GM21447 (cell line): ENCODE measurements around the gene INTS3.
"Not testable (repeated sequence)": the region's sequence is repeated elsewhere in the genome, so short reads cannot be mapped to it uniquely, and the experiment has no call there.

ENCODE experiments used
- ATAC-seq: cut with Tn5 transposase; IDR thresholded peaks from one replicate; pipeline ENCODE4 v1.9.1; 2021; ENCODE audit not compliant: unreplicated experiment

Gene INTS3

DNA sequence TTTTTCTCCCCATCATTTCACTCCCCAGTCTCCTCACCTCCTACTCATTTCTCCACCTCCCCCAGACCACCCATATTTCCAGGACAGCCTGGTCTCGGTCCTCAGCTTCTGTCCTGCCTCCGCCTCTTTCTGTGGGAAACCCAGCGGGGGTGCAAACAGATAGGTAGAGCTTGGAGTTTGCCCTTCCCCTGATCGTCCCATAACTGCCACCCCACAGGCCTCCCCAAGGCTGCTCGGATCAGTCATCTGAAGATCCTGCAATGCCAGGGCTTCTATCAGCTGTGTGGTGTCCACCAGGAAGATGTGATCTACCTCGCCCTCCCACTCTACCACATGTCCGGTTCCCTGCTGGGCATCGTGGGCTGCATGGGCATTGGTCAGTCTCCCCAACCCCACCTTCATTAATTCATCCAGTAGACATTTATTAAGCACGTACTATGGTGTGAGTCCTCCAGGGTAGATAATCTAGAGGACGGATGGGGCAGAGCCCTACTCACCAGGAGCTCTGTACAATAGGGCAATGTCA lies 49.1 kb downstream of the INTS3 start:
- ATAC-seq, result no peak

DNA sequence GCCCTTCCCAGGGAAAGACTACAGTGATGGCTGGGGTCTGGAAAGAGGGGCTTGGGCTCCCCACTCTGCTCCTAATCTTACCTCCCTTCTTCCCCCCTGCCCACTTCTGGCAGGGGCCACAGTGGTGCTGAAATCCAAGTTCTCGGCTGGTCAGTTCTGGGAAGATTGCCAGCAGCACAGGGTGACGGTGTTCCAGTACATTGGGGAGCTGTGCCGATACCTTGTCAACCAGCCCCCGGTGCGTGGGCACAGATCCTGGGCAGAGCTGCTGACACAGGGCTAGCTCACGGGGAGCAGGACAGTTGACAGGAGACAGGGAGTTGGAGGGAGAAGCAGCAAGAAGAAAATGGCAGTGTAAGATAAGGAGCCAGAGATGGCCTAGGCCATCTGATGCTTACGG lies 49.8 kb downstream of the INTS3 start:
- ATAC-seq, result no peak

DNA sequence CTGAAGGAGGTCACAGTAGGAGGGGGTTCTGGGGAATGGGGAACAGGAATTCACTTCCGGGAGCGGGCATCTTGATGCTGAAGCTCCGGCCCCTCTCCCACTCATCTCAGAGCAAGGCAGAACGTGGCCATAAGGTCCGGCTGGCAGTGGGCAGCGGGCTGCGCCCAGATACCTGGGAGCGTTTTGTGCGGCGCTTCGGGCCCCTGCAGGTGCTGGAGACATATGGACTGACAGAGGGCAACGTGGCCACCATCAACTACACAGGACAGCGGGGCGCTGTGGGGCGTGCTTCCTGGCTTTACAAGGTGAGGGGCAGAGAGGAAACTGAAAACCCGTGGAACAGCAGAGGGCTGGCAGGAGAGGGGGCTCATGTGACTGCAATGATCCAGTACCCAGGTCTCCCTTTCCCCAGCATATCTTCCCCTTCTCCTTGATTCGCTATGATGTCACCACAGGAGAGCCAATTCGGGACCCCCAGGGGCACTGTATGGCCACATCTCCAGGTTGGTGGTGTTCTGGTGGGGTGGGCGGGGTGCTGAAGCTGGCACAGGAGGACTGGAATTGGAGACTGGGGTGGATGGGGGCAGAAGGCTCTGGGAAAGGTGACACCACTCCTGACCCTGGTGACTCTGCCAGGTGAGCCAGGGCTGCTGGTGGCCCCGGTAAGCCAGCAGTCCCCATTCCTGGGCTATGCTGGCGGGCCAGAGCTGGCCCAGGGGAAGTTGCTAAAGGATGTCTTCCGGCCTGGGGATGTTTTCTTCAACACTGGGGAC lies 50.4 kb downstream of the INTS3 start:
- ATAC-seq, result no peak

DNA sequence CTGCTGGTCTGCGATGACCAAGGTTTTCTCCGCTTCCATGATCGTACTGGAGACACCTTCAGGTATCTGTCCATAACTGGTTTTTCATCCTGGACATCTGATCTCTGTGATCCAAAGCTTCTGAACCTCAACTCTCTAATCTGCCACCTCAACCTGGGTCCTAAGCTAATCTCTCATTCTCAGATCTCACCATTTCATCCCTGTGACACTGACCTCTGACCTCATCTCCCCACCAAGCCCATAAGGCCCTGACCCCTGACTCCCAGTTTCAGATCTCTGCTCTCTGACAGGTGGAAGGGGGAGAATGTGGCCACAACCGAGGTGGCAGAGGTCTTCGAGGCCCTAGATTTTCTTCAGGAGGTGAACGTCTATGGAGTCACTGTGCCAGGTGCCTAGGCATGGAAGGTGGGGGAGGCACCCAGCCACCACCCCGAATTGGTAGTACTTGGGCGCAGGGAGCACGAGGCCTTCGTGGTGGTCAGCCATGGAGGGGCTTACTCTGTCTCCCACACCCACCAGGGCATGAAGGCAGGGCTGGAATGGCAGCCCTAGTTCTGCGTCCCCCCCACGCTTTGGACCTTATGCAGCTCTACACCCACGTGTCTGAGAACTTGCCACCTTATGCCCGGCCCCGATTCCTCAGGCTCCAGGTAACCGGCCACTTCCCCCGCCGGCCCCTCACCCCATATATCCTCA lies 51.1 kb downstream of the INTS3 start:
- ATAC-seq, result no peak

DNA sequence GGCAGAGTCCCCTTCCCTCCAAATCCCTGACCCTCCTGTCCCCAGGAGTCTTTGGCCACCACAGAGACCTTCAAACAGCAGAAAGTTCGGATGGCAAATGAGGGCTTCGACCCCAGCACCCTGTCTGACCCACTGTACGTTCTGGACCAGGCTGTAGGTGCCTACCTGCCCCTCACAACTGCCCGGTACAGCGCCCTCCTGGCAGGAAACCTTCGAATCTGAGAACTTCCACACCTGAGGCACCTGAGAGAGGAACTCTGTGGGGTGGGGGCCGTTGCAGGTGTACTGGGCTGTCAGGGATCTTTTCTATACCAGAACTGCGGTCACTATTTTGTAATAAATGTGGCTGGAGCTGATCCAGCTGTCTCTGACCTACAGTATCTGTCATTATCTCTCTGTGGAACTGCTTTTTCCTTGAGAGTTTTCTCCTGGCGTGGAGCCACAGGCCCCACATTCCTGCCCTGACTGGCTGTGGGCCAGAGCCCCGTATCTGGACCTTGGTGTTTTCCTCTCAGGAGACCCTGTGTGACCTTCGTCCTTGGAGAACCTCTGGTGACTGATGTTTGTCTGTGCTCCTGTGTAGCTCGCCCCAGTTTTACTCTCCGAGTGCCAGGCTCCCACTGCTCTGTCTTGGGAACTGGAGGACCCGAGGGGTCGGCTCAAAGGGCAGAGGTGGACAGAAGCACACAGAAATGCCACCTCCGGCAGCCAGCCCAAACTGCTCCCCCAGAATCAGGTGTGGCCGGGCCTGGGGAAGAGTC lies 52.1 kb downstream of the INTS3 start:
- no peak for ATAC-seq

DNA sequence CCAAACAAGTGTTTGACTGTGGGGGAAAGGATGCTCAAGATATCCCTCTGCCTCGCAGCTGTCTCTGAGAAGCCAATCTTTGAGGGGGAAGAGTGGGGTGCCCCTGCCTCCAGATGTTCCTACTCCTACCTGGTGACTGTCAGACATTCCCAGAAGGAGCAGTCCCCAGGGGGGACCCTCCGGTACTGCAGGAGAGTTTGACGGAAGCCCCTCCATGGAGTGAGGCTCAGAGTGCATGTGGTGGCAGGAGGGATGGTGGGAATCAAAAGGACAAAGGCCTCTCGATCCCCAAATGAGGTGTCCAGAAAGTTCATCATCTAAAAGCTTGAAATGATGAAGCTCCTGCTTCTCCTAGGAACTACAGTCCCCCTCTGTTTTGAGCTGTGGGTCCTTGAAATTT lies 52.7 kb downstream of the INTS3 start:
- ATAC-seq, result no peak

DNA sequence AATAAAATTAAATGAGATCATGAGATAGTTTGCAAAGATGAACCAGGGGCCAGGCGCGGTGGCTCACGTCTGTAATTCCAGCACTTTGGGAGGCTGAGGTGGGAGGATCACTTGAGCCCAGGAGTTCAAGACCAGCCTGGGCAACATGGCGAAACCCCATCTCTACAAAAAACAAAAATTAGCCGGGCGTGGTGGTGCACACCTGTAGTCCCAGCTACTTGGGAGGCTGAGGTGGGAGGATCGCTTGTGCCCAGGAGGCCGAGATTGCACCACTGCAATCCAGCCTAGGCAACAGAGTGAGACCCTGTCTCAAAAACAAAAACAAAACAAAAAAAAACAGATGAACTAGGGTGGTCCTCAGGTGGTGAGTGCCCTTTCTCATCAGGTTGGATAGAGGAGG lies 54.8 kb downstream of the INTS3 start:
- not testable (repeated sequence) for ATAC-seq

DNA sequence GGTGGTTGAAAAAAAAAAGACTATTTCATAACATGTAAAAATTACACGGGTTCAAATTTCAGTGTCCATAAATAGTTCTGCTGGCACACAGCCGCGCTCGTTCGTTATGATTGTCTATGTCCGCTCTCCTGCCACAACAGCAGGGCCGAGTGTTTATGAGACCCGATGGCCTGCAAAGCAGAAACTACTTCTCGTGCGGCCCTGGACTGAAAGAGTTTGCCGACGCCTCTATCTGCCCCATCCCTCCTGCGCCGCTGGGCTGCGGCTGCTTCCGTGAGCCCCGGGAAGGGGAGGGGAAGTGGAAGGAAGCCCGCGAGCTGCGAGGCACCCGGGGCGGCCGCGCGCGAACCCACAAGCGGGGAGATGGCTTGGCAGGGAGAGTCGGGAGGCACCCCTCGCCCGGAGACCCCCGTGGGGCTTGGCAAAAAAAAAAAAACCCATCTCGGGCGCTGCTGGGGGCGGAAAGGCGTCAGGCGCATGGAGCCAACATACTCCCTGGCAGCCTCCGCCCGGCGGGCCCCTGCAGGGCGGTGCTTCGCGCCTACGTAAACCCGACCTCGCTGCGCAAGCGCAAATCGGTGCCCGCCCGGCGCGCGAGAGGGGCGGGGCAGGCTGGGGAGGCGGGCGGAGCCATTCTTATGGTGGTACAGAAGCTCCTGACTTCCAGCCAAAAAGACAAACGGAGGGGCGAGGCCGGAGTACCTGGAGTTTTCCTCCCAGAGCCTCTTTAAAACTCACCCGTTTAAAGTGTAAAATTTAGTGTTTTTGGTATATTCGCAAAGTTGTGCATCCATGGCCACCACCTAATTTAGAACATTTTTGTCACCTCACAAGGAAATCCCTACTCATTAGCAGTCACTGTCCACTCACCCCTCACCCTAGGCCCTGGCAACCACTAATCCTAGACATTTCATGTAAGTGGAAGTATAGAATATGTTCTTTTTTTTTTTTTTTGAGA lies 55.7 kb downstream of the INTS3 start:
- ATAC-seq, result peak; percentile 76

DNA sequence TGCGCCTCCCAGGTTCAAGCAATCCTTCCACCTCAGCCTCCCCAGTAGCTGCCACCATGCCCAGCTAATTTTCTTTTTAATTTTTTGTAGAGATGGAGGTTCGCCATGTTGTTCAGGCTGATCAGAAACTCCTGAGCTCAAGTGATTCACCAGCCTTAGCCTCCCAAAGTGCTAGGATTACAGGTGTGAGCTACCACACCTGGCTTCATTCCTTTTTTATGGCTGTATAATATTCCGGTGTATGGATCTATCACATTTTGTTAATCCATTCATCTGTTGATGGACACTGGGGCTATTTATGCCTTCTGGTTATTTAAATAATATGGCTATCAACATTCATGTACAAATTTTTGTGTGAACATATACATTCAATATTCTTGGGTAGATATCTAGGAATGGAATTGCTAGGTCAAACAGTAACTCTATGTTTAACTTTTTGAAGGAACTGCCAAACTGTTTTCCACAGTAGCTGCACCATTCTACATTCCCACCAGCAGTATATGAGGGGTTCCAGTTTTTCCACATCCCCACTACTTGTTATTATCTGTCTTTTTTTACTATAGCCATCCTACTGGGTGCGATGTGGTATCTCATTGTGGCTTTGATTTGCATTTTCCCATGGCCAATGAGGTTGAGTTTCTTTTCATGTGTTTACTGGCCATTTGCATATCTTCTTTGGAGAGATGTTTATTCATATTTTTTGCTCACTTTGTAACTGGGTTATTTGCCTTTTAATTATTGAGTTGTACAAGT lies 58.4 kb downstream of the INTS3 start:
- ATAC-seq, result no peak

DNA sequence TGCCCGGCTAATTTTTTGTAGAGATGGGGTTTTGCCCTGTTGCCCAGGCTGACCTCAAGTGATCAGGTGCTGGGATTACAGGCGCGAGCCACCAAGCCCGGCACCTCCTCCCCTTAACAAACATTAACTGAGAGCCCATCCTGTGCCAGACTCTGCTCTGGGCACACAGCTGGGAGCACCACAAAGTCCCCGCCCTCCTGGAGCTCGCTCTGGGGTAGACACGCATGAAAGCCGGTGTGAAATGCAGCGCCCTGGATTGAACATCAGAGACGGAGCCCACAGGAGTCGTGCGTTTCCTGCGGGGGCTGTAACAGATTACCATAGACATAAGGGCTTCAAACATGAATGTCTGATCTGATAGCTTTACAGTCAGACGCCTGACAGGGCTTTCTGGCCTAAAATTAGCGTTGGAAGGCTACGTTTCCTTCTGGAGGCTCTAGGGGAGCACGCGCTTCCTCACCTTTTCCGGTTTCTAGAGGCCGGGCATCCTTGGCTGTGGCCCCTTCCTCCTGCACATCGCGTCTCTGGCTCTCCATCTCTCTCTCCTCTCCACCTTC lies 61.7 kb downstream of the INTS3 start:
- ATAC-seq, result no peak

DNA sequence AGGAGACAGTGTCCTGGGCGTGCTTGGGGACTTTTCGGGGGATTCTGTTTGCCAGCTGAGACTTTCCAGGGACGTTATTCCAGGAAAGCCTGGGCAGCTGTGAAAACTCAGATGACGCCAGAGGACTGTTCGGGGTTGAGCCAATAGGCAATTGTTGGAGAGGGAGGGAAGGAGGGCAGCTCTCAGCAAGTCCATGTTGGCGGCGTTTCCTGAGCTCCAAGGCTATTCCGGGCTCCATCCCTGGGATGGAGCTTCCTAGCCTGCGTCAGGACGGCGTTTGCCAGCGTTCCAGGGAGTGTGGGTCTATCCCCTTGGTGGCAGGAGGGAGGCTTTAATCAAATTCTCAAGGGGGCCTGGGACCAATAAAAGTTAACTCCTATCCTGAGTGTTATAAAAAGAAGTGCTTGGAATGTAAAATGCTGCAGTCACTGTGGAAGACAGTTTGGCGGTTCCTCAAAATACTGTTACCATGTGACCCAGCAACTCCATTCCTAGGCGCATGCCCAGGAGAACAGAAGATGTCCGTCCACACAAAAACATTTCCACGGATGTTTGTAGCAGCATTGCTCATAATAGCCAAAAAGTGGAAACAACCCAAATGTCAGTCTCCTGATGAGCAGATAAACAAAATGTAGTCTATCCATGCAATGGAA lies 62.6 kb downstream of the INTS3 start:
- ATAC-seq, result no peak

DNA sequence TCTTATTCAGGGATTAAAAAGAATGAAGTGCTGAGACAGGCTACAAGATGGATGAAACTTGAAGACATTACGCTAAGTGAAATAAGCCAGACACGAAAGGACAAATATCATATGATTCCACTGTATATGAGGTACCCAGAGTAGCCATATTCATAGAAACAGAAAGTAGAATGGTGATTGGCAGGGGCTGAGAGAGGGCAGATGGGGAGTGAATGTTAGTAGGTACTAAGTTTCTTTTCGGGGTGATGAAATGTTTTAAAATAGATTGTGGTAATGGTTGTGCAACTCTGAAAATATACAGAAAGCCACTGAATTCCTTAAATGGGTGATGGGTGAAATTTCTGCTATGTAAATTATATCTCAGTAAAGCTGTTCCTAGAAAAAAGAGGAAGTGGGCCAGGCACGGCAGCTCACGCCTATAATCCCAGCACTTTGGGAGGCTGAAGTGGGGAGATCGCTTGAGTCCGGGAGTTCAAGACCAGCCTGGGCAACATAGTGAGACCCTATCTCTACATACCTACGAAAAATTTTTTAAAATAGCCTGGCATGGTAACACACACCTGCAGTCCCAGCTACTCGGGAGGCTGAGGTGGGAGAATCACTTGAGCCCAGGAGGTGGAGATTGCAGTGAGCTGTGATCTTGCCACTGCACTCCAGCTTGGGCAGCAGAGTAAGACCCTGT lies 63.3 kb downstream of the INTS3 start:
- ATAC-seq, result peak; percentile 89

DNA sequence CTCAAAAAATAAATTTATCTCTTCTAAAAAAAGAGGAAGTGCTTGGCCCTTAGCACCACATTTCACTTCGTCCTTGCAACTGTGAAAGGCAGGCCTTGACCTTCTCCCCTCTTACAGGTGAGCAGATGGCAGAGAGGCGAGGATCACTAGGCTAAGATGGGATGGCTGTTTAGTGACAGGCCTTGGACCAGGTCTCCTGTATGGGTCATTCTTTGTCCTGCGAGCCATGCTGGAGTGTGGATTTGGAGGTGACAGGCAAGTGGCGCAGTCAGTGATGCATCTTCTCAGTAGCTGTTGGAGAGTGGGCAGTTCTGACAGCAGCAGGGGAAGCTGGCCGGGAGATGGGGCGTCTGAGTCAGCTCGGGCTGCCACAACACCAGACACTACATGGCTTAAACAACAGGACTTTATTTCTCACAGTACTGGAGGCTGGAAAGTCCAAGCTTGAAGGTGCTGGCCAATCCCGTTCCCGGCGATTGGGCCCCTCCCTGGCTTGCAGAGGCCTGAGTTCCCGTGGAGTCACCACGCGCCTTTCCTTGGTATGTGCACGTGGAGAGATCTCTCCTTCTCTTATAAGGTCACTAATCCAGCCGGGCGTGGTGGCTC lies 63.9 kb downstream of the INTS3 start:
- ATAC-seq, result peak; percentile 19

DNA sequence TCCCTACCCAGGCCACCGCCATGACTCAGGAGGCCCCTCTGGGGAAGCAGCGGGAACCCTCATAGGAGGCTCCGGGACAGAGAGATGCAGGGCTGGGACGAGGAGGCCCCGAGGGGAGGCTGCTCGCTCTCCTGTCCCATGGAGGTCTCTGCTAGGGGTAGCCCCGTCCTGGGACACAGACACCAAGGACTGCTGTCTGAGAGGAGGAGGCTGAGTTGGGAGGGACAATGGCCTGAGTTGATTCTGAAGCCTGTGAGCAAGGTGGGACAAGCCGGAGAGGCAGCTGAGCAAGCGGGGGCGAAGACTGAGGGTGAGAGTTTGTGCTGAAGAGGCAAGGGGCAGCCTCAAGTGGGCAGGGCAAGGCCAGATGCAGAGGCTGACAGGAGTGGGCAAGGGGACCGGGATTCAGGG lies 64.8 kb downstream of the INTS3 start:
- ATAC-seq, result no peak

DNA sequence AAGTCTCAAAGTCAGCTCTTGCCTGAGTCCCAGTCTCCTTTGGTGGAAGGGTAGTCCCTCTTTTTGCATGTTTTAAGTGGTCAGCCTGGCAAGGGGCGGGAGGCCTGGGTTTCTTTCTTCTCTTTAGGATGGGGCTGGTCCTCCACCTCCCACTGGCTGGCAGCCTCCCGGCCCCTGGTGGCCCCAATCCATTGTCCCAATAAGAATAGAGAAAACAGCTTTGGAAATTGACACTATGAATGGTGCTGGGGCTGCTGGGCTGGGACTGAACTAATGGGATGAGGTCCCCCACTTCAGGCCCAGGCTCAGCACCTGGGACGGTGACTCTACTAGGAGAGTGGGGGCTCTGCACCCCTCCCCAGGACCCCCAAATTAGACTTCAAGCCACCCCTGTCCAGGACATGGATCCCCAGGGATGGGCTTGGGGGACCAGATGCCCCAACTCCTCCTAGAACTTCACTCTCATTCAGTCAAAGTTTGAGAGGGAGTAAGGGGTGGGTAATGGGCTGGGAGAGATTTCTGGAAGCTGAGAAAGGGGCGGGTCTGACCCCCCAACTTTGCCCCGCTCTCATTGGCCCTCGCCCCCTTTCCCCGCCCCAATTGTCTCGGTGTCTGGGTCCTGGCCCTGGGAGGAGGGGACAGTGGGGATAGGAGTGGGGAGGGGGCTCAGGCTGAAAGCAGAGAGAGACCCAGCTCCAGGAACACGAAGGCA lies 65.6 kb downstream of the INTS3 start:
- no peak for ATAC-seq

DNA sequence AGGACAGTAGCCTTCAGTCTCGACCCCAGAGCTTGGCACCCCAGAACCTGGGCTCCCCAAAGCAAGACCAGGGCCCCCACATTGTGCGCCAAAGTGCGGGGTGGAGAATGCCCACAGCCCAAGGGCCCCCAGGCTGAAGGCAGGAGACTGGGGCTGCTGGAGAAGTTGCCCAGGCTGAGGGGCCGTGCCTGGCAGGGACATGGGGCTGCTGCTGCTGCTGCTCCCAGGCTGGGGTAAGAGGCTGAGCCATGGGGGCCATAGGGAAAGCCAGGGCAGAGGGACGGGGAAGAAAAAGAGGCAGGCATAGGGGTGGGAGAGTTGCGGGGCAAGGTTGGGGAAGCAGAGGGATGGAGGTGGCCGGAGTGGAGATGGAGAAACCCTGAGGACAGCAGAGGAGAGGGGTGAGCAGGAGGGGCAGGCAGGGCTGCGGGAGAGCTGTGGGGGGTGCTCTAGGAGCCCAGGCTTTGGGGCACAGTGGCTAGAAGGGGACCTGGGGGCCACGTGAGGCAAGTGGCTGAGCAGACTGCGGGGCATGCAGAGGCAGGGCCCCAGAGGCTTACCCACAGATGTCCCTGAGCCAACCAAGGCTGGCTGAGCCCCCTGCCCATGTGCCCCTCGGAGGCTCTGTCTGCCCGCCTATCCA lies 66.2 kb downstream of the INTS3 start:
- ATAC-seq, result no peak
